ENCODE results near the gene ZFAND3. TPM values are rescaled to one million over a fixed set of nuclear protein-coding genes. Genes with fewer than 3 reads are reported as not detected.

The ZFAND3 gene
- total and polyA plus RNA-seq, 2 of the 4 experiments (the other 2 are of a cell fraction), result 10.9 to 26.7 TPM

- intact Hi-C loops (cut with micrococcal nuclease), result loop anchor here (10.0 kb wide), 1 partner anchor 316 kb away; no protein-coding TSS in a partner anchor
These were observed 291.0 kb downstream of the ZFAND3 start for GRCh38 chr6:38110481-38110971.

More at GRCh38 chr6:38110481-38110971, 291.0 kb downstream of the ZFAND3 start:
- Histone ChIP-seq H2AK5ac (ENCODE audit: low read depth, low read length) (no peak overlapping the region), H3K4me3 (ENCODE audit: insufficient read depth, low read depth, low read length) (no peak overlapping the region), H3K36me3 (ENCODE audit: control insufficient read depth, insufficient read depth, low read length) (peaks cover 7% of the 10 kb centered on the region), H3K27me3 (ENCODE audit: control insufficient read depth, insufficient read depth, low read length) (no peaks in the 10 kb centered on the region), H3K18ac (ENCODE audit: low read depth, low read length) (no peak overlapping the region), H3K4me1 (ENCODE audit: control insufficient read depth, insufficient read depth, low read length) (peaks cover 16% of the 10 kb centered on the region), H3K27ac (ENCODE audit: insufficient read depth, low read length) (no peak overlapping the region), H4K20me1 (ENCODE audit: insufficient read depth, low read length) (peaks cover 47% of the 10 kb centered on the region; the same call in 1 of the 2 replicates), H4K91ac (ENCODE audit: insufficient read depth, low read depth, low read length) (no peak overlapping the region), H2BK120ac (ENCODE audit: low read depth, low read length) (no peak overlapping the region), H4K8ac (ENCODE audit: low read depth in 2 of 2, low read length in 2 of 2) (no peak overlapping the region), H3K9ac (ENCODE audit: low read depth, low read length) (no peak overlapping the region), H2BK5ac (ENCODE audit: low read depth, low read length, poor library complexity, severe bottlenecking) (no peak overlapping the region), H2AFZ (replicated peaks; ENCODE audit: low read length, poor library complexity) (no peak overlapping the region), H2BK15ac (ENCODE audit: low read depth, low read length) (no peak overlapping the region), H3K23ac (ENCODE audit: low read depth, low read length) (no peak overlapping the region), H3K14ac (replicated peaks; ENCODE audit: low read depth, low read length) (0 out of 2 replicates have a peak overlapping the region, but pooled peaks have one; percentile 13), H3K9me3 (ENCODE audit: control insufficient read depth, insufficient read depth, low read length) (no peaks in the 10 kb centered on the region), H4K5ac (ENCODE audit: low read depth, low read length) (no peak overlapping the region), H2BK20ac (ENCODE audit: low read depth, low read length) (no peak overlapping the region), H3K4me2 (ENCODE audit: low read depth, low read length) (no peak overlapping the region), H3K4ac (ENCODE audit: low read depth, low read length) (no peak overlapping the region), H2AK9ac (replicated peaks; ENCODE audit: low read depth, low read length, poor library complexity) (no peak overlapping the region), H3K79me1 (ENCODE audit: low read depth in 1 of 2, low read length in 2 of 2) (peaks cover 53 to 78% of the 10 kb centered on the region in 2 experiments), H3K9me1 (ENCODE audit: insufficient read depth, low read length) (peaks cover 8% of the 10 kb centered on the region), H3K56ac (ENCODE audit: extremely low read depth, insufficient read depth, low read length) (no peak overlapping the region)
- in situ Hi-C loops (cut with MboI; ENCODE audit: low sequenced_read_pairs) (no loop called here), dilution Hi-C loops (cut with HindIII; ENCODE audit: low sequenced_read_pairs, unreplicated experiment) (no loop called here)
- DNase-seq, result no peak
- 40% methylated on average over 2 of the region's 8 CpGs; no CpG with 5 or more reads in 1 of the 2 experiments for WGBS, 2 experiments (ENCODE audit: extremely low coverage in 2 of 2, insufficient read length in 1 of 2)
- ATAC-seq (ENCODE audit: low read depth), result no peak
- no TSS peak for BruUV-seq (replicated peaks)
- POLR2A ChIA-PET (ENCODE audit: unreplicated experiment), result no interaction called here
- CTCF ChIA-PET, result no interaction called here
- TF ChIP-seq POLR2A (IDR thresholded peaks at IDR 0.05; ENCODE audit: low read depth, low read length), result no peak
- no peak for TF ChIP-seq BHLHE40 (IDR thresholded peaks at IDR 0.05; ENCODE audit: low read depth, low read length)
- no peak for TF ChIP-seq MAFK (IDR thresholded peaks at IDR 0.05; ENCODE audit: low read depth, low read length)
- TF ChIP-seq SMC3 (IDR thresholded peaks at IDR 0.05; ENCODE audit: low read depth, low read length), result no peak
- TF ChIP-seq CHD1 (IDR thresholded peaks at IDR 0.05; ENCODE audit: low read depth, low read length), result no peak
- TF ChIP-seq MXI1 (IDR thresholded peaks at IDR 0.05; ENCODE audit: borderline replicate concordance, low read depth, low read length), result no peak
- TF ChIP-seq, protein P1, sequence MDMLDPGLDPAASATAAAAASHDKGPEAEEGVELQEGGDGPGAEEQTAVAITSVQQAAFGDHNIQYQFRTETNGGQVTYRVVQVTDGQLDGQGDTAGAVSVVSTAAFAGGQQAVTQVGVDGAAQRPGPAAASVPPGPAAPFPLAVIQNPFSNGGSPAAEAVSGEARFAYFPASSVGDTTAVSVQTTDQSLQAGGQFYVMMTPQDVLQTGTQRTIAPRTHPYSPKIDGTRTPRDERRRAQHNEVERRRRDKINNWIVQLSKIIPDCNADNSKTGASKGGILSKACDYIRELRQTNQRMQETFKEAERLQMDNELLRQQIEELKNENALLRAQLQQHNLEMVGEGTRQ (IDR thresholded peaks at IDR 0.05; ENCODE audit: low read depth, low read length), result no peak
- TF ChIP-seq NFE2L2 (IDR thresholded peaks at IDR 0.05; ENCODE audit: low read depth, low read length), result no peak
- no peak for TF ChIP-seq FOS (IDR thresholded peaks at IDR 0.05; ENCODE audit: low read depth, low read length)
- TF ChIP-seq RAD21 (IDR thresholded peaks at IDR 0.05; ENCODE audit: low read length), result no peak
- TF ChIP-seq, protein P2, sequence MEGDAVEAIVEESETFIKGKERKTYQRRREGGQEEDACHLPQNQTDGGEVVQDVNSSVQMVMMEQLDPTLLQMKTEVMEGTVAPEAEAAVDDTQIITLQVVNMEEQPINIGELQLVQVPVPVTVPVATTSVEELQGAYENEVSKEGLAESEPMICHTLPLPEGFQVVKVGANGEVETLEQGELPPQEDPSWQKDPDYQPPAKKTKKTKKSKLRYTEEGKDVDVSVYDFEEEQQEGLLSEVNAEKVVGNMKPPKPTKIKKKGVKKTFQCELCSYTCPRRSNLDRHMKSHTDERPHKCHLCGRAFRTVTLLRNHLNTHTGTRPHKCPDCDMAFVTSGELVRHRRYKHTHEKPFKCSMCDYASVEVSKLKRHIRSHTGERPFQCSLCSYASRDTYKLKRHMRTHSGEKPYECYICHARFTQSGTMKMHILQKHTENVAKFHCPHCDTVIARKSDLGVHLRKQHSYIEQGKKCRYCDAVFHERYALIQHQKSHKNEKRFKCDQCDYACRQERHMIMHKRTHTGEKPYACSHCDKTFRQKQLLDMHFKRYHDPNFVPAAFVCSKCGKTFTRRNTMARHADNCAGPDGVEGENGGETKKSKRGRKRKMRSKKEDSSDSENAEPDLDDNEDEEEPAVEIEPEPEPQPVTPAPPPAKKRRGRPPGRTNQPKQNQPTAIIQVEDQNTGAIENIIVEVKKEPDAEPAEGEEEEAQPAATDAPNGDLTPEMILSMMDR (conservative IDR thresholded peaks at IDR 0.05; ENCODE audit: low read depth, low read length), result no peak
- no peak for TF ChIP-seq RCOR1 (IDR thresholded peaks at IDR 0.05; ENCODE audit: insufficient replicate concordance, low read length)
- TF ChIP-seq CEBPB (IDR thresholded peaks at IDR 0.05; ENCODE audit: low read depth, low read length), result no peak
- no peak for TF ChIP-seq RFX5 (IDR thresholded peaks at IDR 0.05; ENCODE audit: low read depth, low read length)
- TF ChIP-seq ELK1 (IDR thresholded peaks at IDR 0.05; ENCODE audit: borderline replicate concordance, low read depth, low read length), result no peak
- TF ChIP-seq MAZ (IDR thresholded peaks at IDR 0.05; ENCODE audit: borderline replicate concordance, low read depth, low read length), result no peak

Measured in IMR-90 (cell line).